ENCODE results near the gene KNDC1.

KNDC1 gene

GRCh38 chr10:133196221-133196915, 36.3 kb downstream of the KNDC1 start:
- no peak for TF ChIP-seq Cebpa-rat (IDR thresholded peaks at IDR 0.05)
- no peaks in the 10 kb centered on the region for H3K27me3 ChIP-seq

GRCh38 chr10:133196936-133197758, 37.1 kb downstream of the KNDC1 start:
- no peak overlapping the region for H3K27ac ChIP-seq
- H3K36me3 ChIP-seq, result no peaks in the 10 kb centered on the region
- H3K4me3 ChIP-seq, result no peak overlapping the region
- H3K4me2 ChIP-seq, result peak overlapping the region in 9 of 11 experiments; percentile 15 to 65 (median 45); a peak in 17 of 22 replicates
- H3K9me3 ChIP-seq (replicated peaks in 1 of 11), result peaks cover 1 to 20% (median 7%) of the 10 kb centered on the region in 11 experiments; a peak in 13 of 22 replicates
- H4K20me1 ChIP-seq, result peaks cover 0 to 11% (median 0%) of the 10 kb centered on the region in 11 experiments; a peak in 3 of 22 replicates
- no peak for TF ChIP-seq Cebpa-rat (IDR thresholded peaks at IDR 0.05)
- H3K4me1 ChIP-seq, result peaks cover 0 to 27% (median 20%) of the 10 kb centered on the region in 10 experiments; a peak in 14 of 20 replicates
- no peaks in the 10 kb centered on the region for H3K27me3 ChIP-seq
- H3K9ac ChIP-seq, result peak overlapping the region in 5 of 11 experiments; percentile 12 to 50 (median 25); a peak in 5 of 22 replicates

More at GRCh38 chr10:133196221-133196915, 36.3 kb downstream of the KNDC1 start:
- H3K36me3 ChIP-seq, result peaks cover 0 to 3% (median 0%) of the 10 kb centered on the region in 11 experiments; a peak in 1 of 22 replicates
- peak overlapping the region in 9 of 11 experiments; percentile 15 to 65 (median 45); a peak in 15 of 22 replicates for H3K4me2 ChIP-seq
- H3K9me3 ChIP-seq (replicated peaks in 1 of 11), result peaks cover 8 to 28% (median 14%) of the 10 kb centered on the region in 11 experiments; a peak in 19 of 22 replicates
- H4K20me1 ChIP-seq, result peaks cover 0 to 3% (median 0%) of the 10 kb centered on the region in 11 experiments; a peak in 3 of 22 replicates
- no peak overlapping the region for H3K27ac ChIP-seq
- H3K4me1 ChIP-seq, result peaks cover 0 to 27% (median 20%) of the 10 kb centered on the region in 10 experiments; a peak in 14 of 20 replicates
- no peak overlapping the region for H3K4me3 ChIP-seq
- peak overlapping the region in 5 of 11 experiments; percentile 12 to 50 (median 25); a peak in 5 of 22 replicates for H3K9ac ChIP-seq

GRCh38 chr10:133197786-133198185, 37.8 kb downstream of the KNDC1 start:
- Histone ChIP-seq H3K9me3 (replicated peaks in 1 of 11) (peaks cover 0 to 15% (median 5%) of the 10 kb centered on the region in 11 experiments; a peak in 9 of 22 replicates), H3K4me3 (no peak overlapping the region), H3K27me3 (no peaks in the 10 kb centered on the region), H3K36me3 (no peaks in the 10 kb centered on the region), H3K4me2 (peak overlapping the region in 2 of 11 experiments; percentile 58 to 65; a peak in 2 of 22 replicates), H3K27ac (no peak overlapping the region), H3K4me1 (peaks cover 0 to 27% (median 20%) of the 10 kb centered on the region in 10 experiments; a peak in 14 of 20 replicates), H3K9ac (no peak overlapping the region), H4K20me1 (peaks cover 0 to 17% (median 0%) of the 10 kb centered on the region in 11 experiments; a peak in 3 of 22 replicates)
- TF ChIP-seq Cebpa-rat (IDR thresholded peaks at IDR 0.05), result no peak

GRCh38 chr10:133198206-133198605, 38.2 kb downstream of the KNDC1 start:
- Histone ChIP-seq H3K4me2 (no peak overlapping the region), H3K27me3 (no peaks in the 10 kb centered on the region), H4K20me1 (peaks cover 0 to 17% (median 0%) of the 10 kb centered on the region in 11 experiments; a peak in 3 of 22 replicates), H3K4me1 (peaks cover 0 to 27% (median 20%) of the 10 kb centered on the region in 10 experiments; a peak in 14 of 20 replicates), H3K4me3 (no peak overlapping the region), H3K9ac (no peak overlapping the region), H3K36me3 (no peaks in the 10 kb centered on the region), H3K27ac (no peak overlapping the region), H3K9me3 (replicated peaks in 1 of 11) (peaks cover 0 to 11% (median 5%) of the 10 kb centered on the region in 11 experiments; a peak in 8 of 22 replicates)
- no peak for TF ChIP-seq Cebpa-rat (IDR thresholded peaks at IDR 0.05)

- H3K9me3 ChIP-seq (replicated peaks in 1 of 11), result peaks cover 0 to 7% (median 2%) of the 10 kb centered on the region in 11 experiments; a peak in 7 of 22 replicates
- no peak for TF ChIP-seq Cebpa-rat (IDR thresholded peaks at IDR 0.05)
- H3K4me3 ChIP-seq, result no peak overlapping the region
- no peaks in the 10 kb centered on the region for H3K27me3 ChIP-seq
- H3K9ac ChIP-seq, result no peak overlapping the region
- H3K27ac ChIP-seq, result no peak overlapping the region
- H3K4me2 ChIP-seq, result no peak overlapping the region
- H3K36me3 ChIP-seq, result no peaks in the 10 kb centered on the region
- peaks cover 0 to 27% (median 20%) of the 10 kb centered on the region in 10 experiments; a peak in 14 of 20 replicates for H3K4me1 ChIP-seq
- H4K20me1 ChIP-seq, result peaks cover 0 to 17% (median 0%) of the 10 kb centered on the region in 11 experiments; a peak in 3 of 22 replicates
Measured at GRCh38 chr10:133198621-133199487, 38.8 kb downstream of the KNDC1 start.

GRCh38 chr10:133199488-133199885, 39.5 kb downstream of the KNDC1 start:
- Histone ChIP-seq H3K9me3 (replicated peaks in 1 of 11) (peaks cover 0 to 1% (median 0%) of the 10 kb centered on the region in 11 experiments; a peak in 1 of 22 replicates), H3K4me2 (peak overlapping the region in 7 of 11 experiments; percentile 3 to 41 (median 17); a peak in 7 of 22 replicates), H3K27ac (no peak overlapping the region), H3K36me3 (no peaks in the 10 kb centered on the region), H3K27me3 (no peaks in the 10 kb centered on the region), H3K9ac (no peak overlapping the region), H4K20me1 (peaks cover 0 to 17% (median 0%) of the 10 kb centered on the region in 11 experiments; a peak in 3 of 22 replicates), H3K4me3 (no peak overlapping the region), H3K4me1 (peaks cover 0 to 30% (median 20%) of the 10 kb centered on the region in 10 experiments; a peak in 14 of 20 replicates)
- no peak for TF ChIP-seq Cebpa-rat (IDR thresholded peaks at IDR 0.05)

- H3K4me1 ChIP-seq, result peaks cover 0 to 35% (median 20%) of the 10 kb centered on the region in 10 experiments; a peak in 14 of 20 replicates
- no peaks in the 10 kb centered on the region for H3K36me3 ChIP-seq
- H4K20me1 ChIP-seq, result peaks cover 0 to 17% (median 0%) of the 10 kb centered on the region in 11 experiments; a peak in 3 of 22 replicates
- no peaks in the 10 kb centered on the region for H3K9me3 ChIP-seq (replicated peaks in 1 of 11)
- no peak overlapping the region for H3K27ac ChIP-seq
- no peak overlapping the region for H3K4me3 ChIP-seq
- H3K27me3 ChIP-seq, result no peaks in the 10 kb centered on the region
- H3K9ac ChIP-seq, result no peak overlapping the region
- peak overlapping the region in 8 of 11 experiments; percentile 3 to 41 (median 16); a peak in 7 of 22 replicates for H3K4me2 ChIP-seq
- TF ChIP-seq Cebpa-rat (IDR thresholded peaks at IDR 0.05), result no peak
Measured at GRCh38 chr10:133199992-133200611, 40.1 kb downstream of the KNDC1 start.
